D721Med (cell line): ENCODE results near the gene BRF1.

Experiments used
- DNase-seq: peaks from one replicate; pipeline ENCODE4 v3.0.0; 2011; ENCODE audit warnings: low spot score; ENCODE audit not compliant: insufficient read length
- FAIRE-seq: peaks from 2 replicates; lab custom pipeline; 2011; peaks lifted over from hg19 to GRCh38; lab: Jason Lieb, UNC
- TF ChIP-seq, protein P1 (sequence below): IDR thresholded peaks from 2 replicates; pipeline ENCODE4 v1.5.1; 2012; ENCODE audit warnings: mild to moderate bottlenecking, control low read depth; ENCODE audit not compliant: insufficient read depth; ENCODE audit errors: missing control alignments

Gene BRF1

DNA sequence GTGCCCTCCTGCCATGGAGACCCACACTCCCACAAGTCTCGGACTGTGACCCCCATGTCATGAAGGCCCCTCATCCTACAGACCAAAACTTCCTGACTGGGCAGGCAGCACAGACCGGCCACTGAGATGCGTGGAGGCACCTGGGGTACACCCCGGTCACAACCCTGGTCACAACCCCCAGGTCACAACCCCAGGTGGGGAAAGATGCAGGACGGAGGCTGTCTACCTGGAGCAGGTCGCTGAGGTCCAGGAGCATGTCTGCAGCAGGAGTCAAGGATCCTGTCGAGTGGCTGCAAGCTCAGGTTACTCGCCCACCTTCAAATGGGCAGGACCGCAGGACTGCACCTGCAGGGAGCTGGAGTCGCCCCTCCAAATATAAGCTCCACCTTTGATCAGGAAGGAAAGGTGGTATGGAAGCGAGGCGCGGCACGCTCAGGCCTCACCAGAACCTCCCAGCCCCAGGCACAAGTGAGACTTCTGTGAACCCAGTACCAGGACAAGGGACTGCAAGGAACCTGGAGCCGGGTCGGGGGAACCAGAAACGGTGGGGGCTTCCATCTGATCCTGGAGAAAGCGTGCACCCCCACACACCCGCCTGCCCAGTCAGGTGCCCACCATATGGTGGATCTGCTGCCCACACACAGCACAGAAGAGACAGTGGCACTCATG, 44.4 kb downstream of the BRF1 start:
- DNase-seq (no peak), FAIRE-seq (no peak)
- TF ChIP-seq, protein P1, sequence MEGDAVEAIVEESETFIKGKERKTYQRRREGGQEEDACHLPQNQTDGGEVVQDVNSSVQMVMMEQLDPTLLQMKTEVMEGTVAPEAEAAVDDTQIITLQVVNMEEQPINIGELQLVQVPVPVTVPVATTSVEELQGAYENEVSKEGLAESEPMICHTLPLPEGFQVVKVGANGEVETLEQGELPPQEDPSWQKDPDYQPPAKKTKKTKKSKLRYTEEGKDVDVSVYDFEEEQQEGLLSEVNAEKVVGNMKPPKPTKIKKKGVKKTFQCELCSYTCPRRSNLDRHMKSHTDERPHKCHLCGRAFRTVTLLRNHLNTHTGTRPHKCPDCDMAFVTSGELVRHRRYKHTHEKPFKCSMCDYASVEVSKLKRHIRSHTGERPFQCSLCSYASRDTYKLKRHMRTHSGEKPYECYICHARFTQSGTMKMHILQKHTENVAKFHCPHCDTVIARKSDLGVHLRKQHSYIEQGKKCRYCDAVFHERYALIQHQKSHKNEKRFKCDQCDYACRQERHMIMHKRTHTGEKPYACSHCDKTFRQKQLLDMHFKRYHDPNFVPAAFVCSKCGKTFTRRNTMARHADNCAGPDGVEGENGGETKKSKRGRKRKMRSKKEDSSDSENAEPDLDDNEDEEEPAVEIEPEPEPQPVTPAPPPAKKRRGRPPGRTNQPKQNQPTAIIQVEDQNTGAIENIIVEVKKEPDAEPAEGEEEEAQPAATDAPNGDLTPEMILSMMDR = no peak

DNA sequence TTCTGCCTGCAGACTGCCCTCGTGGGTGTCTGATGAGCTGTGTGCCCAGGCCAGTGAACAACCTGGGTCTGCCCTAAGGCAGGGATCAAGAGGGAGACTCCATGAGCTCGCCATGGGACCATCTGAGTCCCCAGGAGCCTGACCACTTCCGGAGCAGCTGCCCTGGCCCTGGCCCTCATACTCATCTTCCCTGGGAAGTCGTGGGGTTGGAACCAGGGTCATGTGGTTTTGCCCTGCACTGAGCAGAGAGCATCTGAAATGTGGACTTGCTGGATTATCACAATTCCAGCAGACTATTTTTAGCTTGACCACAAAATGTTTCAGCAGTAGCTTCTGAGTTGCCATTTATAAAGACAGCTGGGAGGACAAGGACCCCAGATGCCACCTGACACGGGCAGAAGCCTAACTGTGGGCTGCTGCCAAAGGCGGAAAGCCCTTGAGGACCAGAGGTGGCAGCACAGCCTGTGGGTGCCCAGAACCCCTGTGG, 45.7 kb downstream of the BRF1 start:
- FAIRE-seq = no peak
- no peak for DNase-seq
- TF ChIP-seq, protein P1 = no peak

DNA sequence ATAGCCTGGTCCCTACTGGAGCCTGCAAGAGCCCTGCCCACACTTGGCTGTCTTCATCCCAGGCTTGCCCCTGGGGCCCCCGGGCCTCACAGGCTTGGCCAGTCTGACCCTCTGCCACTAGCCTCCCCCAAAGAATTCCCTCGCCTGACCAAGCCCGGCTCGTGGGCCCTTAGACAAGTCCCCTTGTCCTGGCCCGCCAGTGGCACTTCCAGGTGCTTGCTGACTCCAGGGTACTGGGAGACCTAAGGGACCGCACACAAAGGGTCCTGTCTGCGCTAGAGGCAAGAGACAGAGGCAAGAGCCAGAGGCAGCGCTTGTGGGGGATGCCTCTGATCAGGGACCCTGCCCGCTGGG, 47.5 kb downstream of the BRF1 start:
- FAIRE-seq (no peak), DNase-seq (no peak)
- TF ChIP-seq, protein P1 = no peak

DNA sequence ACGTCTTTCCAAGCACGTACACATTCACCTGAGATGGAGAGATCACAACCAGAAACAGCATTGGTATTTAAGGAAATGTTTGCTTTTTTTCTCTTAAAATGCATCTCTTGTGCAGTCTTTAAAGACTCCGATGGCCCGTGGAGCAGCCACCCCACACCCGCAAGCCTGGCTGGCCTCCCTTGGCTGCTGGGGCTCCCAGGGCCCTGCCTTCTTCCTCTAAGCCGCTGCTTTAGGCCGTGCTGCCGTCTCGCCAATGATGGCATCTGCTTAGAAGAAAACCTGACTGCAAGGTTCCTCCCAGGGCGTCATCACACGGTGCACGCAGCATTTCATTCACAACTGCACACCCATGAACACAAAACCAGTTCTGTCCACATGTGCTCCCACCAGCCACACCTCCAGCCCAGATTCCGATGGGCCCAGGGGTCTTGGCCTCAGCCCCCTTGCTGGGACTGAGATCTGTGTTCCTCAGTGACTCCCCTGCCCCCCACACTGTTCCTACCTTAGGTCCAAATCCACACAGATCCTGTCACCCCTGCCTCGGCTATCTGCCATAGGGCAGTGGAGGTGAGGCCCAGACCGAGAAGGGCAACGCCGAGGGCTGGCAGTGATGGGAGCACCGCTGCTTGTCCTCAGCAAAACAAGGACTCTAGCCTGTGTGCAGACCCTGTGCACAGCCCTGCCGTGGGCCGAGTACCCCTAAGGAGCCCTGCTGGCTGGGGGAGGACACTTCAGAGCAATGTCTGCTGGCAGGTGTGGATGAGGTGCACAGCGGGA, 48.1 kb downstream of the BRF1 start:
- TF ChIP-seq, protein P1 = no peak
- FAIRE-seq (no peak), DNase-seq (no peak)

DNA sequence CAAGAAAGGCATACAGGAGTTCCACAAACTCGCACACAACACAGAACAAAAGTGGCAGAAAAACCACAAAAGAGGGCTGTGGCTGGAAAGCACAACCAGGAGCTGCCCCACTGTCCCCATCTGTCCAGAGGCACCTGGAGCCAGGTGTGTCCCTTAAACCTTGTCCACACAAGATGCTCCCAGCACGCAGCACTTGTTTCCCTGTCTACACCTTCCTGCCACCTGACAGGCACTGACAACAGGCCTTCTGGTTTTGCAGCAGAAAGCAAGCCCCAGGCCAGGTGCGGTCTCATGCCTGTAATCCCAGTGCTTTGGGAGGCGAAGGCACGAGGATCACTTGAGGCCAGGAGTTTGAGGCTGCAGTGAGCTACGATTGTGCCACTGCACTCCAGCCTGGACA, 48.9 kb downstream of the BRF1 start:
- DNase-seq = no peak
- TF ChIP-seq, protein P1 = no peak
- FAIRE-seq = no peak

DNA sequence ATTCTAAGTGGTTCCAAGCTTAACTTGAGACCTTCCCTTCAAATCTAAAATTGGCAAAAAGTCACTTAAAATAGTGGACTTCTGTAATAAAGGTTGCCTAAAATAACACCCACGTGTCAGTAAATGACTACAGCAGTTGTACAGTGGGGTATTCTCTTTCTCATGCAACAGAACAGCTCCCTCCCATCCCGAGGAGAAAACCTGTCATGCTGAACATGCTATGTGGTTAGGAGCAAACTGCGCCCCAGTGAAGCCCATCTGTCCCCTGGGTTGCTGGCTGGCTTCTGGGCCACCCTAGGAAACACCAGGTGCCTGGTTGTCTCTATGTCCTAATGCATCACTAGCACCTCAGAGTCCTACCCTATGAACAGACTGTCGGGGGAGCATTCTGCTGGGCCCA, 49.8 kb downstream of the BRF1 start:
- no peak for FAIRE-seq
- DNase-seq = no peak
- TF ChIP-seq, protein P1 = no peak

DNA sequence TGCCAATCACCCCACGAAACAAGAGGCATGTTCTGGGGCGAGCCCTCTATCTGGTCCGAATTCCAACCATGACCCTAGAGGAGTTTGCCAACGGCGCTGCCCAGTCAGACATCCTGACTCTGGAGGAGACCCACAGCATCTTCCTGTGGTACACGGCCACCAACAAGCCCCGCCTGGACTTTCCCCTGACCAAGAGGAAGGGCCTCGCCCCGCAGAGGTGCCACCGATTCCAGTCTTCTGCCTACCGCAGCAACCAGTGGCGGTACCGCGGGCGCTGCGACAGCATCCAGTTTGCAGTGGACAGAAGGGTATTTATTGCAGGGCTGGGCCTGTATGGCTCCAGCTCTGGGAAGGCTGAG, 50.8 kb downstream of the BRF1 start:
- DNase-seq = no peak
- TF ChIP-seq, protein P1 = no peak
- FAIRE-seq = no peak
